Measurements from ENCODE around the gene NUMA1. TPM values are rescaled to one million over a fixed set of nuclear protein-coding genes. Genes with fewer than 3 reads are reported as not detected.

The NUMA1 gene
- polyA plus RNA-seq, 1 donor from 2014 or later, result 116 TPM

GRCh38 chr11:72072348-72072747 is 8.0 kb downstream of the NUMA1 start:
- Histone ChIP-seq H3K27me3 (ENCODE audit: insufficient read depth, low read depth, low read length) (no peaks in the 10 kb centered on the region), H3K79me2 (replicated peaks; ENCODE audit: insufficient read depth, low read length) (peaks cover 51% of the 10 kb centered on the region), H3K4me3 (ENCODE audit: low read length) (no peak overlapping the region), H3K9me3 (ENCODE audit: low read length) (no peaks in the 10 kb centered on the region), H2AFZ (ENCODE audit: low read depth, low read length) (no peak overlapping the region), H3F3A (ENCODE audit: insufficient read depth, low read length, poor library complexity, severe bottlenecking) (no peaks in the 10 kb centered on the region), H3K9me2 (ENCODE audit: insufficient read depth, low read length) (no peaks in the 10 kb centered on the region), H3K27ac (ENCODE audit: low read length) (no peak overlapping the region), H4K20me1 (ENCODE audit: insufficient read depth) (no peaks in the 10 kb centered on the region), H3K4me2 (ENCODE audit: low read length) (no peak overlapping the region), H3K36me3 (ENCODE audit: insufficient read depth, low read length) (no peaks in the 10 kb centered on the region), H3K9ac (ENCODE audit: low read length) (no peak overlapping the region)
- TF ChIP-seq MXI1 (conservative IDR thresholded peaks at IDR 0.05; ENCODE audit: poor library complexity, severe bottlenecking), result no peak
- TF ChIP-seq TAF1 (IDR thresholded peaks at IDR 0.05; ENCODE audit: low read depth), result no peak
- no peak for TF ChIP-seq SMC3 (conservative IDR thresholded peaks at IDR 0.05; ENCODE audit: poor library complexity)
- no peak for TF ChIP-seq REST (IDR thresholded peaks at IDR 0.05; ENCODE audit: borderline replicate concordance)
- no peak for TF ChIP-seq RAD21 (conservative IDR thresholded peaks at IDR 0.05)
- TF ChIP-seq EZH2 (IDR thresholded peaks at IDR 0.05; ENCODE audit: borderline replicate concordance, insufficient read depth, low read length, poor library complexity, severe bottlenecking), result no peak
- TF ChIP-seq CTCF (IDR thresholded peaks at IDR 0.05; ENCODE audit: poor library complexity, severe bottlenecking), result no peak
- TF ChIP-seq POLR2AphosphoS5 (IDR thresholded peaks at IDR 0.05), result no peak
- TF ChIP-seq EP300 (conservative IDR thresholded peaks at IDR 0.05; ENCODE audit: poor library complexity, severe bottlenecking), result no peak

- Histone ChIP-seq H3K27me3 (ENCODE audit: insufficient read depth, low read depth, low read length) (no peaks in the 10 kb centered on the region), H3K4me3 (ENCODE audit: low read length) (no peak overlapping the region), H3K27ac (ENCODE audit: low read length) (no peak overlapping the region), H3K9me3 (ENCODE audit: low read length) (no peaks in the 10 kb centered on the region), H3K79me2 (replicated peaks; ENCODE audit: insufficient read depth, low read length) (peaks cover 33% of the 10 kb centered on the region), H3F3A (ENCODE audit: insufficient read depth, low read length, poor library complexity, severe bottlenecking) (no peaks in the 10 kb centered on the region), H2AFZ (ENCODE audit: low read depth, low read length) (no peak overlapping the region), H3K4me2 (ENCODE audit: low read length) (no peak overlapping the region), H3K36me3 (ENCODE audit: insufficient read depth, low read length) (no peaks in the 10 kb centered on the region), H4K20me1 (ENCODE audit: insufficient read depth) (no peaks in the 10 kb centered on the region), H3K9ac (ENCODE audit: low read length) (no peak overlapping the region), H3K9me2 (ENCODE audit: insufficient read depth, low read length) (no peaks in the 10 kb centered on the region)
- TF ChIP-seq CTCF (IDR thresholded peaks at IDR 0.05; ENCODE audit: poor library complexity, severe bottlenecking) (no peak), EP300 (conservative IDR thresholded peaks at IDR 0.05; ENCODE audit: poor library complexity, severe bottlenecking) (no peak), RAD21 (conservative IDR thresholded peaks at IDR 0.05) (no peak), REST (IDR thresholded peaks at IDR 0.05; ENCODE audit: borderline replicate concordance) (no peak), TAF1 (IDR thresholded peaks at IDR 0.05; ENCODE audit: low read depth) (no peak), SMC3 (conservative IDR thresholded peaks at IDR 0.05; ENCODE audit: poor library complexity) (no peak), EZH2 (IDR thresholded peaks at IDR 0.05; ENCODE audit: borderline replicate concordance, insufficient read depth, low read length, poor library complexity, severe bottlenecking) (no peak), POLR2AphosphoS5 (IDR thresholded peaks at IDR 0.05) (no peak), MXI1 (conservative IDR thresholded peaks at IDR 0.05; ENCODE audit: poor library complexity, severe bottlenecking) (no peak)
Measured at GRCh38 chr11:72070491-72070890, 9.9 kb downstream of the NUMA1 start.
